GM12865 (cell line): Measurements from ENCODE around the gene PPP1R3C.

Experiments
- DNase-seq: peaks from one replicate; pipeline ENCODE4 v3.0.0; 2010; ENCODE audit warnings: low read depth
- H3K4me3 ChIP-seq: 2 replicates; pipeline ENCODE4 v1.5.1; 2011; ENCODE audit warnings: mild to moderate bottlenecking, low read depth, low read length, control low read depth
- TF ChIP-seq, protein P1 (sequence below): IDR thresholded peaks from 2 replicates; pipeline ENCODE4 v1.5.1; 2011; ENCODE audit warnings: low read length, control low read depth, low read depth, inconsistent platforms; ENCODE audit not compliant: insufficient read depth; ENCODE audit errors: missing control alignments

PPP1R3C gene

GRCh38 chr10:91629715-91630549 lies 2.9 kb downstream of the PPP1R3C start:
- no peak overlapping the region for H3K4me3 ChIP-seq
- TF ChIP-seq, protein P1, sequence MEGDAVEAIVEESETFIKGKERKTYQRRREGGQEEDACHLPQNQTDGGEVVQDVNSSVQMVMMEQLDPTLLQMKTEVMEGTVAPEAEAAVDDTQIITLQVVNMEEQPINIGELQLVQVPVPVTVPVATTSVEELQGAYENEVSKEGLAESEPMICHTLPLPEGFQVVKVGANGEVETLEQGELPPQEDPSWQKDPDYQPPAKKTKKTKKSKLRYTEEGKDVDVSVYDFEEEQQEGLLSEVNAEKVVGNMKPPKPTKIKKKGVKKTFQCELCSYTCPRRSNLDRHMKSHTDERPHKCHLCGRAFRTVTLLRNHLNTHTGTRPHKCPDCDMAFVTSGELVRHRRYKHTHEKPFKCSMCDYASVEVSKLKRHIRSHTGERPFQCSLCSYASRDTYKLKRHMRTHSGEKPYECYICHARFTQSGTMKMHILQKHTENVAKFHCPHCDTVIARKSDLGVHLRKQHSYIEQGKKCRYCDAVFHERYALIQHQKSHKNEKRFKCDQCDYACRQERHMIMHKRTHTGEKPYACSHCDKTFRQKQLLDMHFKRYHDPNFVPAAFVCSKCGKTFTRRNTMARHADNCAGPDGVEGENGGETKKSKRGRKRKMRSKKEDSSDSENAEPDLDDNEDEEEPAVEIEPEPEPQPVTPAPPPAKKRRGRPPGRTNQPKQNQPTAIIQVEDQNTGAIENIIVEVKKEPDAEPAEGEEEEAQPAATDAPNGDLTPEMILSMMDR, result no peak
- no peak for DNase-seq

- no peak for DNase-seq
- H3K4me3 ChIP-seq, result no peak overlapping the region
- TF ChIP-seq, protein P1, result no peak
These were observed 4.5 kb downstream of the PPP1R3C start for GRCh38 chr10:91628383-91628782.

- no peak for DNase-seq
- H3K4me3 ChIP-seq, result no peak overlapping the region
- TF ChIP-seq, protein P1, result no peak
These were observed 5.3 kb downstream of the PPP1R3C start for GRCh38 chr10:91627344-91628102.

- no peak overlapping the region for H3K4me3 ChIP-seq
- DNase-seq, result no peak
- TF ChIP-seq, protein P1, result no peak
These were observed 5.9 kb downstream of the PPP1R3C start for GRCh38 chr10:91626936-91627335.

- TF ChIP-seq, protein P1, result no peak
- DNase-seq, result no peak
- H3K4me3 ChIP-seq, result no peak overlapping the region
These were observed 8.2 kb downstream of the PPP1R3C start for GRCh38 chr10:91624633-91625032.

GRCh38 chr10:91622601-91623000 lies 10.3 kb downstream of the PPP1R3C start:
- no peak for DNase-seq
- H3K4me3 ChIP-seq, result no peak overlapping the region
- TF ChIP-seq, protein P1, result no peak
